OCI-LY7 (cell line): ENCODE results near the gene DCAF5. TPM values are rescaled to one million over a fixed set of nuclear protein-coding genes. Genes with fewer than 3 reads are reported as not detected.

ENCODE experiments used
- BruUV-seq: library from RNA; stranded (reverse); fragments of 400-500 nt; replicated peaks from 2 replicates; lab custom pipeline; 2021; lab: Mats Ljungman, UMichigan
- CTCF ChIA-PET: fragments of 300-600 bp; sonication (Branson Sonifier 250); formaldehyde crosslinking; loops from one replicate; lab custom pipeline; 2022; ENCODE audit warnings: antibody characterized with exemption; ENCODE audit not compliant: unreplicated experiment; lab: Charles Lee
- POLR2A ChIA-PET: fragments of 300-600 bp; sonication (Branson Sonifier 250); formaldehyde crosslinking; loops from one replicate; lab custom pipeline; 2022; ENCODE audit warnings: antibody characterized with exemption; lab: Charles Lee
- DNase-seq: peaks from one replicate; pipeline ENCODE4 v3.0.0-alpha.2; 2015; ENCODE audit warnings: low spot score
- H2AFZ ChIP-seq: fragments of 200-600 bp; sonication (generic), shearing (Covaris generic); 2 replicates; pipeline ENCODE4 v1.6.1; 2014; ENCODE audit warnings: mild to moderate bottlenecking, antibody characterized with exemption, low read length, moderate library complexity
- H3K27ac ChIP-seq: fragments of 200-600 bp; sonication (generic); 2 replicates; pipeline ENCODE4 v1.5.1; 2014; ENCODE audit warnings: mixed run types, low read depth, mild to moderate bottlenecking, moderate library complexity, low read length, inconsistent platforms; ENCODE audit not compliant: poor library complexity, severe bottlenecking
- H3K36me3 ChIP-seq: fragments of 200-600 bp; sonication (generic); 2 replicates; pipeline ENCODE4 v1.6.1; 2014; ENCODE audit warnings: mild to moderate bottlenecking, antibody characterized with exemption, low read length, moderate library complexity, mixed read lengths; ENCODE audit not compliant: insufficient read depth
- H3K4me1 ChIP-seq: fragments of 200-600 bp; sonication (generic); 2 replicates; pipeline ENCODE4 v1.5.1; 2014; ENCODE audit warnings: mild to moderate bottlenecking, low read length; ENCODE audit not compliant: insufficient read depth, poor library complexity, severe bottlenecking
- H3K4me2 ChIP-seq: fragments of 200-600 bp; sonication (generic); 2 replicates; pipeline ENCODE4 v1.6.1; 2014; ENCODE audit warnings: mild to moderate bottlenecking, low read length
- H3K4me3 ChIP-seq: fragments of 200-600 bp; sonication (generic); 2 replicates; pipeline ENCODE4 v1.5.1; 2014; ENCODE audit warnings: mild to moderate bottlenecking, low read depth, low read length; ENCODE audit not compliant: poor library complexity, severe bottlenecking
- H3K79me2 ChIP-seq: fragments of 200-600 bp; sonication (generic); 2 replicates; pipeline ENCODE4 v1.6.1; 2016; ENCODE audit warnings: low read depth, mild to moderate bottlenecking, low read length, moderate library complexity, mixed read lengths; ENCODE audit not compliant: insufficient read depth
- H3K9me2 ChIP-seq: fragments of 200-600 bp; sonication (generic); 2 replicates; pipeline ENCODE4 v1.6.1; 2016; ENCODE audit warnings: mild to moderate bottlenecking, low read length, mixed read lengths; ENCODE audit not compliant: insufficient read depth
- H3K9me3 ChIP-seq: fragments of 200-600 bp; sonication (generic); 2 replicates; pipeline ENCODE4 v1.6.1; 2014; ENCODE audit warnings: mild to moderate bottlenecking, mixed run types, low read length, mixed read lengths
- H4K20me1 ChIP-seq: fragments of 200-600 bp; sonication (generic); 2 replicates; pipeline ENCODE4 v1.6.1; 2014; ENCODE audit warnings: mild to moderate bottlenecking, antibody characterized with exemption, low read length, moderate library complexity, mixed read lengths; ENCODE audit not compliant: insufficient read depth
- CTCF ChIP-seq: fragments of 200-600 bp; sonication (generic); conservative IDR thresholded peaks from 2 replicates; pipeline ENCODE4 v1.5.1; 2014; ENCODE audit warnings: mild to moderate bottlenecking, antibody characterized with exemption, low read length, moderate library complexity, mixed read lengths
- EZH2phosphoT487 ChIP-seq: fragments of 200-600 bp; sonication (generic); IDR thresholded peaks from 2 replicates; pipeline ENCODE4 v1.6.1; 2018; ENCODE audit warnings: low read depth, borderline replicate concordance, mild to moderate bottlenecking, mixed run types, antibody characterized with exemption, low read length, moderate library complexity, mixed read lengths
- intact Hi-C: fragments of 100-400 bp; cut with micrococcal nuclease; formaldehyde crosslinking; loops from one replicate; pipeline ENCODE4 v1.10.0; 2022; ENCODE audit not compliant: unreplicated experiment
- total RNA-seq, 2 experiments: library from RNA; depleted of rRNA in 1 of 2; stranded (reverse); fragments of >200 nt in 1 of 2; shearing (Covaris generic) in 1 of 2; gene quantifications; 2 replicates each; pipeline ENCODE4 v1.2.3, GENCODE V29; 2014 to 2022

The DCAF5 gene
- total RNA-seq, 2 experiments from 2014 or later = 23.1 to 46.0 TPM

- TF ChIP-seq EZH2phosphoT487 (no peak), CTCF (no peak)
- no peaks in the 10 kb centered on the region for H3K79me2 ChIP-seq
- no peak overlapping the region for H3K27ac ChIP-seq
- peak; percentile 20 for DNase-seq
- no peaks in the 10 kb centered on the region for H3K9me3 ChIP-seq
- H3K9me2 ChIP-seq = no peaks in the 10 kb centered on the region
- H2AFZ ChIP-seq = no peak overlapping the region
- H3K4me3 ChIP-seq = no peak overlapping the region
- peak overlapping the region; percentile 22 for H3K4me2 ChIP-seq
- H3K36me3 ChIP-seq = peaks cover 28% of the 10 kb centered on the region
- ChIA-PET POLR2A (interaction anchor here (0.7 kb wide), 2 partner anchors 199 to 1336 kb away, joined by 3 read pairs; no protein-coding TSS in a partner anchor), CTCF (no interaction called here)
- H3K4me1 ChIP-seq = peaks cover 15% of the 10 kb centered on the region
- BruUV-seq = no TSS peak
- H4K20me1 ChIP-seq = no peaks in the 10 kb centered on the region
- intact Hi-C loops = no loop called here
Observed at GRCh38 chr14:69050240-69051184, 102.4 kb downstream of the DCAF5 start.

GRCh38 chr14:69049675-69050074 is 103.2 kb downstream of the DCAF5 start:
- peaks cover 15% of the 10 kb centered on the region for H3K4me1 ChIP-seq
- H3K4me3 ChIP-seq = no peak overlapping the region
- BruUV-seq = no TSS peak
- no peaks in the 10 kb centered on the region for H3K9me3 ChIP-seq
- H3K9me2 ChIP-seq = no peaks in the 10 kb centered on the region
- no peak overlapping the region for H3K27ac ChIP-seq
- H2AFZ ChIP-seq = no peak overlapping the region
- H4K20me1 ChIP-seq = no peaks in the 10 kb centered on the region
- peaks cover 19% of the 10 kb centered on the region for H3K36me3 ChIP-seq
- TF ChIP-seq CTCF (no peak), EZH2phosphoT487 (no peak)
- no peak for DNase-seq
- H3K4me2 ChIP-seq = no peak overlapping the region
- no peaks in the 10 kb centered on the region for H3K79me2 ChIP-seq
- intact Hi-C loops = no loop called here
- POLR2A ChIA-PET = interaction anchor here (1.0 to 1.3 kb wide), 2 partner anchors 8 to 11 kb away, joined by 3 to 4 read pairs; no protein-coding TSS in a partner anchor
- CTCF ChIA-PET = no interaction called here

- CTCF ChIA-PET = no interaction called here
Observed at GRCh38 chr14:69048456-69048855, 104.5 kb downstream of the DCAF5 start.

More at GRCh38 chr14:69048456-69048855, 104.5 kb downstream of the DCAF5 start:
- H3K4me3 ChIP-seq = no peak overlapping the region
- POLR2A ChIA-PET = interaction anchor here (1.0 to 1.3 kb wide), 2 partner anchors 9 kb away, joined by 3 to 4 read pairs; no protein-coding TSS in a partner anchor
- peaks cover 7% of the 10 kb centered on the region for H3K36me3 ChIP-seq
- no peaks in the 10 kb centered on the region for H4K20me1 ChIP-seq
- no peak for TF ChIP-seq EZH2phosphoT487
- no peak for TF ChIP-seq CTCF
- no peak for DNase-seq
- H2AFZ ChIP-seq = no peak overlapping the region
- H3K79me2 ChIP-seq = no peaks in the 10 kb centered on the region
- no peak overlapping the region for H3K4me2 ChIP-seq
- H3K9me3 ChIP-seq = no peaks in the 10 kb centered on the region
- peaks cover 15% of the 10 kb centered on the region for H3K4me1 ChIP-seq
- no TSS peak for BruUV-seq
- intact Hi-C loops = no loop called here
- no peak overlapping the region for H3K27ac ChIP-seq
- no peaks in the 10 kb centered on the region for H3K9me2 ChIP-seq
